ENCODE measurements around the gene NPHP1.
"Not testable (repeated sequence)": the region's sequence is repeated elsewhere in the genome, so short reads cannot be mapped to it uniquely, and the experiment has no call there.

DNA sequence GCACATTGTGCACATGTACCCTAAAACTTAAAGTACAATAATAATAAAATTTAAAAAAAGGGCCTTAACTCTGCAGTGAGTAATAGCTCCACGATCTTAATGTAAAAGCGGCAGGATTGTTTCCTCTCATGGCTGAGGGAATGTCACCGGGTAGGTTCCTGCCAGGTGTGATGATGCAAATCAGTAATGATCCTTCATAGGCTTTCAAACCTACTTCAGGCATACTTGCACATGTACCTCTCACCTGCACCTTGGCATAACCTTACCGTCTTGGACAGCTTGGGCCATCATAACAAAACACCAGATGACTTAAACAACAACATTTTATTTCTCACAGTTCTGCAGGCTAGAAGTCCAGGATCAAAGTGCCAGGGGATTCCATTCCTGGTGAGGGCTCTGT lies 128.9 kb downstream of the NPHP1 start:
- not testable (repeated sequence) for TF ChIP-seq POLR2A (IDR thresholded peaks at IDR 0.05)
- TF ChIP-seq, protein P1, sequence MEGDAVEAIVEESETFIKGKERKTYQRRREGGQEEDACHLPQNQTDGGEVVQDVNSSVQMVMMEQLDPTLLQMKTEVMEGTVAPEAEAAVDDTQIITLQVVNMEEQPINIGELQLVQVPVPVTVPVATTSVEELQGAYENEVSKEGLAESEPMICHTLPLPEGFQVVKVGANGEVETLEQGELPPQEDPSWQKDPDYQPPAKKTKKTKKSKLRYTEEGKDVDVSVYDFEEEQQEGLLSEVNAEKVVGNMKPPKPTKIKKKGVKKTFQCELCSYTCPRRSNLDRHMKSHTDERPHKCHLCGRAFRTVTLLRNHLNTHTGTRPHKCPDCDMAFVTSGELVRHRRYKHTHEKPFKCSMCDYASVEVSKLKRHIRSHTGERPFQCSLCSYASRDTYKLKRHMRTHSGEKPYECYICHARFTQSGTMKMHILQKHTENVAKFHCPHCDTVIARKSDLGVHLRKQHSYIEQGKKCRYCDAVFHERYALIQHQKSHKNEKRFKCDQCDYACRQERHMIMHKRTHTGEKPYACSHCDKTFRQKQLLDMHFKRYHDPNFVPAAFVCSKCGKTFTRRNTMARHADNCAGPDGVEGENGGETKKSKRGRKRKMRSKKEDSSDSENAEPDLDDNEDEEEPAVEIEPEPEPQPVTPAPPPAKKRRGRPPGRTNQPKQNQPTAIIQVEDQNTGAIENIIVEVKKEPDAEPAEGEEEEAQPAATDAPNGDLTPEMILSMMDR (IDR thresholded peaks at IDR 0.05), result not testable (repeated sequence)
